ENCODE measurements around the gene SULF2.

Gene SULF2

DNA sequence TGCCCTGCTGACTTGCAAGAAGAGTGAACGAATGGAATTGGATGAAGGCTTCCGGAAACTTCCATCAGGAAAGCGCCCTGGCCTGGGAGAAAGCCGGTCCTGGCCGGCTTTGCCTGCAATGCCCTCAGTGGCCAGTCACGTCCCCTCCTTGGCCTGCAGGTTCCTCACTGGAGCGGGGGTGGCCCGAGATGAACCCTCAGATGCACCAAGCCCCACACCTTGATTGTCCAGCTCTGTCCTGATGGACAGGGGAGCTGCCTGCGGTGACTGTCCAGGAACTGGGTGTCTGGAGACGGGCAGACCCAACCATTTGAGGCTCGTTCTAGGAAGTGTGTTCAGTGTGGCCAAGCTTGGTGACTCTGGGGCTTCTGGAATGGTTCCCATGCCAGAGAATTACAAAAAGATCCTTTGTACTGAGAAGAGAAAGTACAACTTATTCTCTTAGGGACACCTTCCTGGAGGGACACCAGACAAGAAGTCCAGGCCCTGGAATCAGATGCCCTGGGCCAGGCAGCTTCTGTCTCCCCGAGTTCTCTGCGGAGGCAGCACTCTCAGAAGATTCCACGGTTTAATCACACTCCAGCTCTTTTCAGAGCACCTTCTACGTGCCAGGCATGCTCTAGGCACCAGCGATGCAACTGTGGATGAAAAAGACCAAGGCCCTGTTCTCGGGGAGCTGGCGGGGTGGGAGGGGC, 17.1 kb upstream of the SULF2 start:
- TF ChIP-seq, protein P1, sequence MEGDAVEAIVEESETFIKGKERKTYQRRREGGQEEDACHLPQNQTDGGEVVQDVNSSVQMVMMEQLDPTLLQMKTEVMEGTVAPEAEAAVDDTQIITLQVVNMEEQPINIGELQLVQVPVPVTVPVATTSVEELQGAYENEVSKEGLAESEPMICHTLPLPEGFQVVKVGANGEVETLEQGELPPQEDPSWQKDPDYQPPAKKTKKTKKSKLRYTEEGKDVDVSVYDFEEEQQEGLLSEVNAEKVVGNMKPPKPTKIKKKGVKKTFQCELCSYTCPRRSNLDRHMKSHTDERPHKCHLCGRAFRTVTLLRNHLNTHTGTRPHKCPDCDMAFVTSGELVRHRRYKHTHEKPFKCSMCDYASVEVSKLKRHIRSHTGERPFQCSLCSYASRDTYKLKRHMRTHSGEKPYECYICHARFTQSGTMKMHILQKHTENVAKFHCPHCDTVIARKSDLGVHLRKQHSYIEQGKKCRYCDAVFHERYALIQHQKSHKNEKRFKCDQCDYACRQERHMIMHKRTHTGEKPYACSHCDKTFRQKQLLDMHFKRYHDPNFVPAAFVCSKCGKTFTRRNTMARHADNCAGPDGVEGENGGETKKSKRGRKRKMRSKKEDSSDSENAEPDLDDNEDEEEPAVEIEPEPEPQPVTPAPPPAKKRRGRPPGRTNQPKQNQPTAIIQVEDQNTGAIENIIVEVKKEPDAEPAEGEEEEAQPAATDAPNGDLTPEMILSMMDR (conservative IDR thresholded peaks at IDR 0.05; ENCODE audit: low read depth, low read length), result no peak
- no peak for DNase-seq (ENCODE audit: low read depth)
- H3K4me3 ChIP-seq (ENCODE audit: low read length), result no peak overlapping the region

DNA sequence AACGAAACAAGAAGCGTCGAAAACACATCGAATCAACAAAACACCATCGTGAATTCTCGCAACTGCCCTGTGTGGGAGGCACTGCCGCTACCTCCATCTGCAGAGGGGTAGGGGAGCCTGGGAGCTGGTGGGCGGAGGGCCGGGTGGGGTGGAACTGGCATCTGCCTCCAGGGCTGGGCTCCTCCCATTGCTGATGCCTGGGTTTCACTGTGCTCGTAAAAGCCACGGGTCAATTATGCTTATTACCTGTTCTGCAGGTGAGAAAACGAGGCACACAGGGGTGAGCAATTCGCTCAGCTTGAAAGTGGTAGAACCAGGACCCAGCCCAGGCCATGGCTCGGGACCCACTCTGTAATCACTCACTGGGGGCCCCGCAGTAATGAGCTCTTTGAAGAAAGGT, 16.5 kb upstream of the SULF2 start:
- no peak overlapping the region for H3K4me3 ChIP-seq (ENCODE audit: low read length)
- TF ChIP-seq, protein P1 (conservative IDR thresholded peaks at IDR 0.05; ENCODE audit: low read depth, low read length), result no peak
- DNase-seq (ENCODE audit: low read depth), result no peak

DNA sequence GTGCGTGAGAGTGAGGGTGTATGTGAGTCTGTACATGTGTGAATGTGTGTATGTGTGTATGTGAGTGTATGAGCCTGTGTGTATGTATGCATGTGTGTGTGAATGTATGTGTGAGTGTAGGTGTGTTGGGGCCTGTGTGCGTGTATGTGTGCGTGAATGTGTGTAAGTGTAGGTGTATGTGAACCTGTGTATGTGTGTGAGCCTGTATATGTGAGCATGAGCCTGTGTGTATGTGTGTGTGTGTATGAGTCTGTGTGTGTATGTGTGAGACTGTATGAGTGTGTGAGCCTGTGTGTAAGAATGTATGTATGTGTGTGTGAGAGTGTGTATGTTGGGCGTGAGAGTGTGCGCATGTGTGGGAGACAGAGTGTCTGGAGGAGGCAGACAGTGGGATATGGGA, 15.8 kb upstream of the SULF2 start:
- DNase-seq (ENCODE audit: low read depth), result no peak
- no peak overlapping the region for H3K4me3 ChIP-seq (ENCODE audit: low read length)

DNA sequence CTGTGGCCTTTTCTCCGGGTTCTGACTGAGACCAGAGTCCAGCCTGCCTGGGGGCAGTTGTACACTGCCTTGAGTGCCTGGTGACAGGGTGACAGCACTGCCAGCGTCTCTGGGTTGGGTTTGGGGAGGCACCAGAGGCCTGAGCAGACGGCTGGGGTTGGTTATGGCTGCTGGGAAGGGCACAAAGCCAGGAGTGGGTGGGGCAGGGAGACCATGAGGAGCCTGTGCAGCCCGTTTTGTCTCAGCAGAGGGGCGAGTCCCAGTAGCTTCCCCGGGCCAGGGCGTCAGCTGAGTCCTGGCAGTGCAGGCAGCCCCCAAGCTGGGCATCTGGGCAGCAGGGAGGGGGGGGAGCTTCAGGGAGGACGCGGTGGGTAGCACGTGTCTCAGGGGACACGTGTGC, 15.3 kb upstream of the SULF2 start:
- TF ChIP-seq, protein P1 (conservative IDR thresholded peaks at IDR 0.05; ENCODE audit: low read depth, low read length), result no peak
- DNase-seq (ENCODE audit: low read depth), result no peak
- H3K4me3 ChIP-seq (ENCODE audit: low read length), result no peak overlapping the region

More for the DNA sequence above, 15.8 kb upstream of the SULF2 start:
- TF ChIP-seq, protein P1 (conservative IDR thresholded peaks at IDR 0.05; ENCODE audit: low read depth, low read length), result no peak

DNA sequence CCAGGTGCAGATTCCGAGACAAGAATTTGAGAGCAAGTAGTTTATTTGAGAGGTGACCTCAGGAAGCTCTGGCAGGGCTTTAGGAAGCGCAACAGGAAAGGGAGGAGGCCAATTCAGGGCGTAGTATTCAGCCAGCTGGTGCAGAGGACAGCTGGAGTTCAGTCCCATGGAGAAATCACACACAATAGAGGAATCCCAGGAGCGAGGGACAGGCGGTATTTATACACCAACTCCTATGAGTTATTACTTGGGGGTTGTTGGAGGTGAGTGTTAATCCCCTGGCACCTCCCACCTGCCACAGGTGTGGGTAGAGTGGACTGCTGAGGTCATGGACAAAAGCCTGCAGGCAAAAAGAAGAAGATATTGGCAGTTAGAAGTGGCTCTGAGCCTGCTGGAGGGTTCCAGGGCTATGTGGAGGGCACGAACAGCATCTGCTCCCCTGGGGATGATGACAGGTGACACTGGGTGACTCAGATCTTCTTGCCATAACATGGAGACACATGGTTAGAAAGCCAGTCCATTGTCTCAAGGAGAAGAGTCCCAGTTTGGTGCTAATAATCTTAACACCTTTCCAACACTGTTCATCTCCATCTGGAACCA, 13.9 kb upstream of the SULF2 start:
- TF ChIP-seq, protein P1 (conservative IDR thresholded peaks at IDR 0.05; ENCODE audit: low read depth, low read length), result no peak

DNA sequence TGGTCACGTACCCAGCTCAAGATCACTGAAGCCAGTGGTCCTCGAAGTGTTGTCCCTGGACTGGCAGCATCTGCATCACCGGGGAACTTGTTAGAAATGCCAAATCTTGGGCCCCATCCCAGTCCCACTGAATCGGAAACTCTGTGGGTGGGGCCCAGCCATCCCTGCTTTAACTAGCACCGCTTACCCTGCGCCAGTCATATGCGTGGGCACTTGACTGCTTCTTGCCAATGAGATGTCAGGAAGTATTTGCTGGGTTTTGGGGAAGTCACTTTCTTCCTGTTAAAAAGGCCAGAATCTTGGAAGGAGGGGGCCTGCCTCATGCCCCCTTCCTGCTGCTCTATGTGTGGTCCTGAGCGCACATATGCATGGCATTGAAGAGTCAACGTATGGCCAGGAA, 11.7 kb upstream of the SULF2 start:
- H3K4me3 ChIP-seq (ENCODE audit: low read length), result no peak overlapping the region
- TF ChIP-seq, protein P1 (conservative IDR thresholded peaks at IDR 0.05; ENCODE audit: low read depth, low read length), result no peak
- DNase-seq (ENCODE audit: low read depth), result no peak

More for the DNA sequence above, 13.9 kb upstream of the SULF2 start:
- no peak overlapping the region for H3K4me3 ChIP-seq (ENCODE audit: low read length)
- no peak for DNase-seq (ENCODE audit: low read depth)
